ENCODE data around the gene UTS2R.

Gene UTS2R

GRCh38 chr17:82371333-82372248 lies at the start of gene UTS2R:
UTS2R (plus strand) TSS chr17:82371765; CDS start chr17:82374325, 2,560 bp downstream.
- DNase-seq (ENCODE audit: low read depth): no peak
- TF ChIP-seq CTCF (IDR thresholded peaks at IDR 0.05; ENCODE audit: low read depth, low read length, missing control alignments): no peak
- no peak within 1 kb of the TSS; the same call in none of the 2 replicates for H3K4me3 ChIP-seq (ENCODE audit: low read depth, low read length)

GRCh38 chr17:82321947-82322466 lies 49.6 kb upstream of the UTS2R start:
- no peak for TF ChIP-seq CTCF (IDR thresholded peaks at IDR 0.05; ENCODE audit: low read depth, low read length, missing control alignments)

GRCh38 chr17:82322526-82323453 lies 48.8 kb upstream of the UTS2R start:
- no peak for TF ChIP-seq CTCF (IDR thresholded peaks at IDR 0.05; ENCODE audit: low read depth, low read length, missing control alignments)
- no peak overlapping the region for H3K4me3 ChIP-seq (ENCODE audit: low read depth, low read length)
- DNase-seq (ENCODE audit: low read depth): no peak

More at GRCh38 chr17:82321947-82322466, 49.6 kb upstream of the UTS2R start:
- DNase-seq (ENCODE audit: low read depth): no peak
- H3K4me3 ChIP-seq (ENCODE audit: low read depth, low read length): no peak overlapping the region

GRCh38 chr17:82323514-82324234 lies 47.9 kb upstream of the UTS2R start:
- TF ChIP-seq CTCF (IDR thresholded peaks at IDR 0.05; ENCODE audit: low read depth, low read length, missing control alignments): no peak
- no peak overlapping the region for H3K4me3 ChIP-seq (ENCODE audit: low read depth, low read length)
- DNase-seq (ENCODE audit: low read depth): no peak

- no peak overlapping the region for H3K4me3 ChIP-seq (ENCODE audit: low read depth, low read length)
- no peak for TF ChIP-seq CTCF (IDR thresholded peaks at IDR 0.05; ENCODE audit: low read depth, low read length, missing control alignments)
- no peak for DNase-seq (ENCODE audit: low read depth)
Observed at GRCh38 chr17:82324566-82325285, 46.8 kb upstream of the UTS2R start.
